IPS-11a (cell line): ENCODE data around the gene CPZ.
"Not testable (repeated sequence)": the region's sequence is repeated elsewhere in the genome, so short reads cannot be mapped to it uniquely, and the experiment has no call there.

Source experiments
- H3K4me3 ChIP-seq: one replicate; pipeline ENCODE4 v1.5.1; 2013; ENCODE audit warnings: low read depth, low read length, control low read depth

The CPZ gene

DNA sequence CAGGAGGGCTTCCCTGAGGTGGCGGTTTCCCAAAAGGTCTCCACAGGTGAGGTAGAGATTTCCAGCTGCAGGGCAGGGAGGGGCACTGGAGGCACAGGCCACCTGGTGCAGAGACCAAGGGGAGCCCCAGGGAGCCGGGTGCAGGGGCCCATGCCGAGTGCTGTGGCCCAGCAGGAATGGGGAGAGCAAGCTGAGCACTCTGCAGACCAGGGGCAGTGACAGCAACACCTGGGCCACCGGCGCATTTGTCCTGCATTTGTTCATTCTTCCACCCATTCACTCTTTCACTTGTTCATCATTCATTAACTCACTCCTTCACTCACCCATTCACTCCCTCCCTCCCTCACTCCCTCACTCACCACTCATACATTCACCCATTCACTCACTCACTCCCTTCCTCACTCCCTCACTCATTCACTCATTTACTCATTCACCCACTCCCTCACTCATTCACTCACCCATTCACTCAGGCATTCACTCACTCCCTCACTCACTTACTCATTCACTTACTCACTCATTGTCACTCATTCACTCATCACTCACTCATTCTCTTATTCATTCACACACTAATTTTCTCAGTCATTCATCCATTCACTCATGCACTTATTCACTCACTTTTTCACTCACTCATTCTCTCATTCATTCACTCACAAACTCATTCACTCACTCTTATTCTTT, 16.3 kb downstream of the CPZ start:
- no peak overlapping the region for H3K4me3 ChIP-seq

- H3K4me3 ChIP-seq: no peak overlapping the region
These were observed 16.8 kb downstream of the CPZ start for GRCh38 chr4:8609406-8609805.

- H3K4me3 ChIP-seq: no peak overlapping the region
These were observed 17.3 kb downstream of the CPZ start for GRCh38 chr4:8609824-8610350.

- H3K4me3 ChIP-seq: no peak overlapping the region
These were observed 18.5 kb downstream of the CPZ start for GRCh38 chr4:8610858-8611616.

- no peak overlapping the region for H3K4me3 ChIP-seq
These were observed 20.1 kb downstream of the CPZ start for GRCh38 chr4:8612646-8613045.

GRCh38 chr4:8613421-8614364, 21.1 kb downstream of the CPZ start:
- no peak overlapping the region for H3K4me3 ChIP-seq

GRCh38 chr4:8614365-8615193, 22.0 kb downstream of the CPZ start:
- H3K4me3 ChIP-seq: no peak overlapping the region

- no peak overlapping the region for H3K4me3 ChIP-seq
These were observed 22.8 kb downstream of the CPZ start for GRCh38 chr4:8615366-8615765.

- no peak overlapping the region for H3K4me3 ChIP-seq
These were observed 23.6 kb downstream of the CPZ start for GRCh38 chr4:8615921-8616787.

GRCh38 chr4:8616831-8617230, 24.3 kb downstream of the CPZ start:
- no peak overlapping the region for H3K4me3 ChIP-seq

DNA sequence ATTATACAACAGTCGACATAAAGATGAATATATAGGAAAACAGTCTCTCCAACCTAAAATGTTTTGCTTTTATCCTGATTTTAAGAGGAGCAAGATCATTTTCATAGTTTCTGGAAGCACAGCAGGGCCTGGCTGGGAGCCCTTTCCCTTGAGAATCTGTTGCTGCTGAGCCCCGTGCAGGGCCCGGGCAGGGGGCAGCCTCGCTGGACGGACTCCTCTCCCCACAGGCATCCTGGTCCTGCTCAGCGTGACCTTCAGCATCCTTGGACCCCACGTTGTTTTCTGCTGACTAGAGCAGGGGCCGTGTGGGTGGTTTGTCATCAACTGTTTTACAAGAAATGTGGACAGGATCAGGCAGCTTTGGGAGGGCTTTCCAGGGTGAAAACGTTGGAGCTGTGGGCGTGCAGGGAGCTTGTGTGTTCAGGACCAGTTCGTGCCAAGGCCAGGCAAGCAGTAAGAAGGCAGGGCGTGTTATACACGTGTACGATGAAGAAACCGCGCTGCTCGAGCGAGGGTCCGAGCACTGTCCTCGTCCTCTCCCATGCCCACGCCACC, 25.0 kb downstream of the CPZ start:
- no peak overlapping the region for H3K4me3 ChIP-seq

DNA sequence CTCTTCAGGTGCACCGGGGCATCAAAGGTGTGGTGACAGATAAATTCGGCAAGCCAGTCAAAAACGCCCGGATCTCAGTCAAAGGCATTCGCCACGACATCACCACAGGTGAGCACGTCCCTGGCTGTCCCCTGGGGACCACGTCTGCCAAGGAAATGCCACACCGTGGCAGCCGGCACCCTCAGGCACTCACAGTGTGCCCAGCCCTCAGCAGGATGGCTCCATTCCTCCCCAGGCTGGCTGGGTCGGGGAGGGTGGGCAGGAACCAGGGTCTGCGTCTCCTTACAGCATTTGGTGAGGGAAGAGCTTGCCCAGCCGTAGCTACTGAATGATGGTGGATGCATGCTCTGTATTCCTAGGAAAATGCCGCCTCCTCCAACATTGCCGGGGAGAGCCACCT, 25.9 kb downstream of the CPZ start:
- no peak overlapping the region for H3K4me3 ChIP-seq

- no peak overlapping the region for H3K4me3 ChIP-seq
These were observed 26.6 kb downstream of the CPZ start for GRCh38 chr4:8618961-8619720.

- not testable (repeated sequence) for H3K4me3 ChIP-seq
These were observed 28.6 kb downstream of the CPZ start for GRCh38 chr4:8621135-8621534.

DNA sequence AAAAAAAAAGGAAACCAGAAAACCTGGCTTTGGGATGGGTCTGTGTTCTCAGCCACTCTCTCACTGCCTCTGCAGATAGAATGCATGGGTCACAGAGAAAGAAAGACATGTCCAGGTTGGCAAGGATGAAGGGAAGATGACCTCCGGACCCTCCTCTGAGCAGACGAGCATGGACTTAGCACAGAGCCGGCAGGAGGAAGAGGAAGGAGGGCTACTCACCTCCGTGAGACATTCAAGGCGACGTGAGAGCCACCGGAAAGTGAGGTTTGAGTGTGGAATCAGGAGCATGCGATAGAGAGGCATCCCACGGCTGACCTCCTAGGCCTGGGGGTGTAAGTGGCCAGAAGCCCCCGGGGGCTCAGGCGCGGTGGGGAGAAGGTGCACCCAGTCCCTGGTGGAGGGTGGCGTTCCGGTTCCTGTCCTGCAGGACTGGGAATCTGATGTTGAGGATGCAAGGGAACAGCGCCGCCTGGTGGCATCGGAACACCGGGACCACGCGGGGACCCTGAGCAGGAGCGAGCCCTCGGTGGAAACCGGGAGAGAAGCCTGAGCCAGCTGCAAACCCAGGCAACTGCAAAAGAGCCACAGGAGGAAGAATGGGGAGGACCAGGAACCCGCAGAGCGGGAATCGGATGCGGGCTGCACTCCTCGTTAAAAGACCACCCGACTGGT, 32.2 kb downstream of the CPZ start:
- H3K4me3 ChIP-seq: not testable (repeated sequence)

GRCh38 chr4:8630240-8630905, 37.8 kb downstream of the CPZ start:
- H3K4me3 ChIP-seq: not testable (repeated sequence)

DNA sequence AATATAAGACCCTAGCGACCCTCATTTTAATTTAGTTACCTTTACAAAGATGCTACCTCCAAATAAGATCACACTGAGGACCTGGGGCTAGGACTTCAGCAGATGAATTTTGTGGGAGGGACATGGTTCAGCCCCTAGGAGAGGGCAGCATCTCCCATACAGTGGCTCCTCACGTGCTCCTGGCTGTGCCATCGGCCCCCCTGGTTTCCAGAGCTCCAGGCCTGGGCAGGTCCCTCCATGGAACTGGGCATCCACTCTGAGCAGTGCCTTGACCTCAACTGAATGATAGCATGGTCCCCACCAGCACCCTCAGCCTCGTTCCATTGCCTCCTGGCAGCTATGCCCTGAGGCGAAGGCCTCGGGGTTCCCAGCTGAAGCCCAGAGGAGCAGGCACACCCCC, 39.3 kb downstream of the CPZ start:
- H3K4me3 ChIP-seq: not testable (repeated sequence)
